GM12874 (cell line): ENCODE measurements around the gene CCT7.

ENCODE experiments used
- TF ChIP-seq, protein P1 (sequence below): IDR thresholded peaks from 2 replicates; pipeline ENCODE4 v1.5.1; 2011; ENCODE audit warnings: low read depth, mild to moderate bottlenecking, control low read depth, low read length, moderate library complexity; ENCODE audit not compliant: insufficient read depth

The CCT7 gene

DNA sequence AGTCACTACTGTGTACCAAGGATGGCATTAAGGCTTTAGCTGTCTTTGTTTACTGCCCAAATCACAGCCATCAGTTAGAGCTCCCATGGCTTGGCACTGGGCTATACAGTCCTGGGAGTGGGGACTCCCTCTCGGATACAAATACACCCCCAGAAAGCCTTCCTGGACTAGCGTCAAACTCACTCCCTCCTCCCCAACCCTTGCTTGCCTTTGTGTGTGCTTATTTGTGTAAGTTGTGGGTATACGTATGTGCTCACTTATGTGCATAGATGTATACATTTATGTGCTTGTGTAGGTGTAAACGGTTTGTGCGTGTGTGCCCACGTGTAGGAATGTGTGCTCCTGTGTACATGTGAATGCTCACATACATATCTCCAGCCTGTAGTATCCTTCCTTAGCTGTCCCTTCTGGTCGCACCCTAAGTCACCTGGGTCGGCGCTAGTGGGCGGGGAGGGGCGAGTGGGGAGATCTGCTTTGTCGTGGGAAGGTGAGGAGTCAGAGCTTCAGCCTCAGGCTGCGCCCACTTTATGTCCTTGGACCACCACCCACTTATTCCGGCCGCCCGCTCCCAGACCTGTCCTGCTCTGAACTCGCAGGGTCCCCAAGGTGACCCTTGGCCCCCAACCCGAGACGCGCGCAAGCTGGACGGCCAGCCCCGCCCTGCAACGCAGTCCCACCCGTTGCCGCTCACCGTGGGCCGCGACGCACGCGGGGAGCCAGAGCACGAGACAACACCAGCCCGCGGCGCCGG lies 1.5 kb upstream of the CCT7 start:
- TF ChIP-seq, protein P1, sequence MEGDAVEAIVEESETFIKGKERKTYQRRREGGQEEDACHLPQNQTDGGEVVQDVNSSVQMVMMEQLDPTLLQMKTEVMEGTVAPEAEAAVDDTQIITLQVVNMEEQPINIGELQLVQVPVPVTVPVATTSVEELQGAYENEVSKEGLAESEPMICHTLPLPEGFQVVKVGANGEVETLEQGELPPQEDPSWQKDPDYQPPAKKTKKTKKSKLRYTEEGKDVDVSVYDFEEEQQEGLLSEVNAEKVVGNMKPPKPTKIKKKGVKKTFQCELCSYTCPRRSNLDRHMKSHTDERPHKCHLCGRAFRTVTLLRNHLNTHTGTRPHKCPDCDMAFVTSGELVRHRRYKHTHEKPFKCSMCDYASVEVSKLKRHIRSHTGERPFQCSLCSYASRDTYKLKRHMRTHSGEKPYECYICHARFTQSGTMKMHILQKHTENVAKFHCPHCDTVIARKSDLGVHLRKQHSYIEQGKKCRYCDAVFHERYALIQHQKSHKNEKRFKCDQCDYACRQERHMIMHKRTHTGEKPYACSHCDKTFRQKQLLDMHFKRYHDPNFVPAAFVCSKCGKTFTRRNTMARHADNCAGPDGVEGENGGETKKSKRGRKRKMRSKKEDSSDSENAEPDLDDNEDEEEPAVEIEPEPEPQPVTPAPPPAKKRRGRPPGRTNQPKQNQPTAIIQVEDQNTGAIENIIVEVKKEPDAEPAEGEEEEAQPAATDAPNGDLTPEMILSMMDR: 0 out of 2 replicates have a peak, but pooled peaks have one; percentile 23

DNA sequence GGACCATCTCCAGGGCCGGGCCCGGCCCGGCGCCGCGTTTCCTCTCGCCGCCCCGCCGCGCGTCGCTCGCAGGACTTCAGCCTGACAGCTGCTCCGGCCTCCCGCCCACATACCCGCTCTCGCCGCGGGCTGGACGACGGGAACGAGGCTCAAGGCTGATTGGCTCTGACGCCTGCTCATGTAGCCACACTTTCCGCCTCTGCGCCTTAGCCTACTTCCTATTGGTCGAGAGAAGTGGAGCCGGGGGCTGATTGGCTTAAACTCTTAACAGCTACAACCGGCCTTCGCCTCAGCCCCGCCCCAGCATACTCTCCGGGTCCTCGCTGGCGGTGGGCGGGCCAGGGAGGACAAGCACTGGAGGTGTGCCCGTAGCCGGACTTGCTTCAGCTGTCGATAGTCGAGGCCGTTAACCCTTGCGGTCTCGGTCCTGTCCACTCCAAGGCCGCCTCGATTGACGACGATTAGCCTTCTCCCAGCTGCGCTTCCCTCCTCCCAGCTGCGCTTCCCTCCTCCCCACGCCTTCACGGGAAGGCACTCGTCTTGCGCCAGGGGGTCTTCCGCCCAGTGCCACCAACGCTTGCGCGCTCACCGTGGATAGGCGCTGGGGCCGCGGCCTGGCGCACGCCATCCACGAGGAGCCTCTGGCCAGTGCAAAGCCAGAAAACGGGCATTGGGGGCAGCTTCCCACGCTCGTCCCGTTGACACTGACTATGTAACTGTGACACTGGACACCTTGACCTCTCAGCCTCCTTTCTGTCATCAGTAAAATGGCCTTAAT lies 765 bp upstream of the CCT7 start, which contains the start of gene PRADC1:
Gene PRADC1, minus strand, starts transcription at position 86 of the 778 bp plus-strand sequence. Its CDS starts 79 bp downstream, at position 7.
- TF ChIP-seq, protein P1: no peak

DNA sequence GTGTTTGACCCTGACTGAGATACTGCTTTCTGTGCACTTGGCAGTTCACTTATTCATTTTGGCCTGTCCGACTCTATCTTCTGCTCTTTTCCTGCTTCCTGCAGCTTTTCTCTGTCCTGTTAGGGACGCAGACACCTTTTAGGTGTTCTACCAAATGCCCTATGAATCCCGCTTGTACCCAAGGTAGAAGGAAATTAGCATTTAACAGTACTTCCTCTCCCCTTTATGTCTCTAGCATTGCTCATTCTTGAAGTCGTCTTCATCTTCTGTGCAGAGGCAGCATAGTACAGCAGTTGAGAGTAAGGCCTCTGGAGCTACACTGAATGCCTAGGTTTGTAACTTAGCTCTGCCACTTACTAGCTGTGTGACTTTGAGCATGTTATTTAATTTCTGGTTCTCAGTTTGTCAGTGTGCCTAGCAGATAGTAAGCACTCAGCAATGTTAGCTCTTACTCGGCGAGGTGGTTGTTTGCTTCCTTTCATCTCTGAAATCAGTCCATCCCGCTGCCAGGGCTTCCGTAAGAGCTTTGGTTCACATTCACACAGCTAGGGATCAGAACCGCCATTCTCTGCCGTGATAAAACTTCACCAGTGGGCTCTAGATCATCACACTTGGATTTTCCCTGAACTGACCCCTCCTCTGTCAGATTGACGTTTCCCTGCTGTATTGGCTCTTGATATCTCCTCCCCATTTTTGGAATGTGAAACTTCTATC lies 1.4 kb downstream of the CCT7 start:
- TF ChIP-seq, protein P1: no peak

DNA sequence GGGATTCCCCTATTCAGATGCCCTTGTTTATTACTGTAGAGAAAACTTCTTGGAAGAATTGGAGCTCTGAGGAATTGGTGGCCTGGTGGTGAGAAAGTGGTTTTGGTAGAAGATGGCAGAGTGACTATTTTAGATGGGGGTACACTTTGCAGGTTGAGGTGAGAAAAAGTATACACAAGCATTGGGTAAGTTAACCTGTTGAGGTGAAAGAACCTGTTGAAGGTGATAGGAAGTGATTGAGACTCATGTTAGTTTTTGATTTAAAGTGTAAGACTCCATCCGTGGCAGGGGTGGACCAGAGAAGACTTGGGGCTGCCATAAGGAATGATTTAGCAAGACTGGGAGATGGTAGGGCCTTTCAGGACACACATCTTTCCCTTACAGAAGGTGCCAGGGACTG lies 3.1 kb downstream of the CCT7 start:
- TF ChIP-seq, protein P1: no peak

DNA sequence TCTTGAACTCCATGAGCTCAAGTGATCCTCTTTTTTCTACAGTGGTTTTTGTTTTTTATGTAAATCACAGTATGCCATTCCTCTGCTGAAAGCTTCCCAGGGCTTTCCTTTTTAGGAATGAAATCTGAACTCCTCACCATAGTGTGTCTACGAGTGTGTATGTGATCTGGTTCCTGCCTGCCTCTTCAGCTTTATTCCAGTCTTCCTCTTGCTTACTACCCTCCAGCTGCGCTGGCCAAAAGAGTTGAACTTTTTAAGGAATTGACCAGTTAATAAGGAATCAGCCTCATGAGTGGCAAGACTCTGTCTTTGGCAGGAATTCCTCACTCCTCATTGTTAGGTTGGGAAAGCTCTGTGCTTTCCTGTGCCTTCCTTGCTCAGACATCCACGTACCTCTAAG lies 4.0 kb downstream of the CCT7 start:
- TF ChIP-seq, protein P1: no peak

DNA sequence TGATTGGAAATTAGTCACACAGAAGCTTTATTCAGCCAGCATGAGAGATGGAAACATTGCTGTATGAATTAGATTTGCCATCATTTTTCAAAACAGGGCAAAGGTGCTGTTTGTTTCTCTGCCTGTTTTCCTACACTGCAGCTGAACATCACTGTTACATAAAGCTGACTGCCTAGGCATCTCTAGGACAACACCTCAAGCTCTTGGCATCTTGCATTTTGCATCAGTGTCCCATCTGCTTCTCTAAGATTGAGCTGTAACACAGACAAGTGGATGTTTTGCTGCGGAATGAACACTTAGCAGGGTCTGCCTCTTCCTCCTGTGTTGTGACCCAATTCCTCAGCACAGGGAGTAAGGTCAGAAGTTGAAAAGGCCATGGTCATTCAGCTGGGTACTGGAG lies 4.9 kb downstream of the CCT7 start:
- TF ChIP-seq, protein P1: no peak

DNA sequence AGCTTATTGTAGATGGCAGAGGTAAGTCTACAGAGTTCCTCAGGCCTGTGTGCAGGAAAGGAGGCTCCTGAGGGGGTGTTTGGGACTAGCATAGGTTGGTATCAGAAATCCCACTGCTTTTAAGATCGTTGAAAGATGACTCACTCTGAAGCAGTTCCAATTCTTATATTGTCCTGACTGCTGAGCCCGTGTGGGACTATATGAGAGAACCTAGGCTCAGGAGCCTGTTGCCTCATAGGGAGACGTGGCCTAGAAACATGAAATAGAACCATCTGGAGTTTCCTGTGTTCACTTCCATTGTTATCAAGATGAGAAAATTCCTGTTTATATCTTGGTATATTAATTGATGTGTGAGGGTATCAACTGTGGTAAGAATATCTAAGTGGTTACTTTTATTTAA lies 5.7 kb downstream of the CCT7 start:
- TF ChIP-seq, protein P1: no peak
